Heart right ventricle (tissue), 16 donors: Measurements from ENCODE around the gene SHISAL1. TPM values are rescaled to one million over a fixed set of nuclear protein-coding genes. Genes with fewer than 3 reads are reported as not detected.

Source experiments
- ATAC-seq, 8 donors: fragments of 200-7000 bp; cut with Tn5 transposase; one replicate each; pipeline ENCODE4 v1.9.1; 2020; ENCODE audit warnings: mild to moderate bottlenecking in 8 of 8, moderate library complexity in 8 of 8, moderate number of reproducible peaks in 1 of 8
- DNase-seq, 2 donors: peaks; one replicate each; pipeline ENCODE4 v3.0.0-alpha.2; 2020
- H3K27ac ChIP-seq, 10 donors: fragments of 200-600 bp; sonication (generic) in 2 of 10; one replicate each; pipeline versions ENCODE4 v1.5.0 to v1.8.0; 2020 to 2022; ENCODE audit warnings: mild to moderate bottlenecking in 3 of 10
- H3K27me3 ChIP-seq, 7 donors: fragments of 200-600 bp; one replicate each; pipeline ENCODE4 v1.8.0; 2021 to 2022; ENCODE audit warnings: mild to moderate bottlenecking in 2 of 7
- H3K36me3 ChIP-seq, 9 donors: fragments of 200-600 bp; sonication (generic) in 1 of 9; one replicate each; pipeline versions ENCODE4 v1.5.0 to v1.8.0; 2020 to 2022; ENCODE audit warnings: mild to moderate bottlenecking in 2 of 9
- H3K4me1 ChIP-seq, 9 donors: fragments of 200-600 bp; sonication (generic) in 1 of 9; one replicate each; pipeline versions ENCODE4 v1.5.0 to v1.8.0; 2020 to 2022; ENCODE audit warnings: mild to moderate bottlenecking in 4 of 9
- H3K4me3 ChIP-seq, 10 donors: fragments of 200-600 bp; sonication (generic) in 2 of 10; one replicate each; pipeline versions ENCODE4 v1.5.0 to v1.8.0; 2020 to 2022; ENCODE audit warnings: mild to moderate bottlenecking in 7 of 10, moderate library complexity in 2 of 10
- H3K9me3 ChIP-seq, 11 donors: fragments of 200-600 bp in 10 of 11; sonication (generic) in 2 of 11; one replicate each; pipeline versions ENCODE4 v1.5.0 to v1.8.0; 2013 to 2022; ENCODE audit warnings: mild to moderate bottlenecking in 2 of 11, control low read depth in 1 of 11, moderate library complexity in 1 of 11
- CTCF ChIP-seq, 9 donors: fragments of 200-600 bp; sonication (generic) in 2 of 9; IDR thresholded peaks; one replicate each; pipeline versions ENCODE4 v1.5.0 to v1.8.0; 2021 to 2022; ENCODE audit warnings: antibody characterized with exemption in 9 of 9, mild to moderate bottlenecking in 5 of 9, moderate library complexity in 1 of 9
- WGBS, 2 donors: extraction: QIAGEN DNeasy Blood & Tissue Kit; methylation state at CpG; one replicate each; pipeline ENCODE4 v1.1.7; 2013; ENCODE audit warnings: inconsistent platforms in 1 of 2; 5-methylcytosine and 5-hydroxymethylcytosine counted together
- intact Hi-C, 10 donors: fragments of 100-400 bp; cut with DNase I; formaldehyde crosslinking; loops; one replicate each; pipeline versions ENCODE4 v1.11.1 to v1.14.2; 2022
- polyA plus RNA-seq, 2 donors: library from polyadenylated mRNA; stranded (reverse); fragments of 200-250 nt; gene quantifications; one replicate each; pipeline ENCODE4 v1.2.3, GENCODE V29; 2013
- total RNA-seq, 10 donors: library from RNA; stranded (reverse); fragmentation: NEBNext Ultra II Directional in 3 of 10; extraction: Animal tissue kit (Norgen Biotek cat#: 25700) in 3 of 10; gene quantifications; one replicate each; pipeline versions ENCODE4 v1.2.1 to v1.2.4, GENCODE V29; 2021 to 2023
- donor health status: Arrhythmogenic right ventricular cardiomyopathy.
- donor health status: ischemic (EF 13 %, LVEDD 7.1; RV severe dilation, severe dysfunction).
- donor health status: healthy with polysubstance abuse.
- donor health status: DM: no; HTN: yes; CAD: no.
- donor health status: DM: no; HTN: no; CAD: no.
- donor health status: ischemic (EF 25% LVEDD 6.9; RV normal size, moderate dysfunction).
- donor health status: ischemic (EF 25% LVEDD 5.7; RV mildly dilated, moderate dysfunction).
- donor health status: healthy.
- donor health status: DM: yes; HTN: yes; CAD: no.
- donor health status: Ischemic cardiomyopathy.
- donor health status: ischemic (EF 35%, LVEDD 5.7; RV mildly dilated, moderate dysfunction).
- donor health status: nonischemic (EF 11% LVEDD 7.7; RV severe dilation, severe dysfunction).
- donor health status: DM: yes; HTN: yes; CAD: no.
- donor health status: PGD.
- donor health status: ischemic (EF 29% LVEDD 5.4; RV normal size, mild dysfunction).
- donor health status: nonischemic (EF 23%, LVEDD 6.1; RV moderate dilation, normal function).

Gene SHISAL1
- total and polyA plus RNA-seq, 12 donors, result 0.15 to 1.7 (median 0.63) TPM

GRCh38 chr22:44299124-44299523 lies 13.6 kb downstream of the SHISAL1 start:
- peak in 1 of 8 donors; percentile 23 for ATAC-seq
- no peaks in the 10 kb centered on the region for H3K36me3 ChIP-seq
- DNase-seq, result no peak
- intact Hi-C loops, result no loop called here
- TF ChIP-seq CTCF (IDR thresholded peaks at IDR 0.05), result no peak
- peaks cover 0 to 17% (median 0%) of the 10 kb centered on the region in 11 donors for H3K9me3 ChIP-seq
- 84 to 94% methylated on average over 13 of the region's 13 CpGs for WGBS, 2 donors
- H3K27me3 ChIP-seq, result peaks cover 0 to 5% (median 0%) of the 10 kb centered on the region in 7 donors
- no peaks in the 10 kb centered on the region for H3K4me1 ChIP-seq
- H3K27ac ChIP-seq, result no peak overlapping the region
- H3K4me3 ChIP-seq, result no peak overlapping the region

GRCh38 chr22:44298406-44299091 lies 14.2 kb downstream of the SHISAL1 start:
- Histone ChIP-seq H3K27ac (no peak overlapping the region), H3K9me3 (peaks cover 0 to 20% (median 0%) of the 10 kb centered on the region in 11 donors), H3K4me1 (no peaks in the 10 kb centered on the region), H3K36me3 (no peaks in the 10 kb centered on the region), H3K27me3 (peaks cover 0 to 5% (median 0%) of the 10 kb centered on the region in 7 donors), H3K4me3 (no peak overlapping the region)
- no peak for TF ChIP-seq CTCF (IDR thresholded peaks at IDR 0.05)
- WGBS, 2 donors, result 81 to 84% methylated on average over 25 of the region's 25 CpGs
- no peak for DNase-seq
- ATAC-seq, result peak in 1 of 8 donors; percentile 38
- intact Hi-C loops, result no loop called here

GRCh38 chr22:44297470-44298061 lies 15.2 kb downstream of the SHISAL1 start:
- no peaks in the 10 kb centered on the region for H3K36me3 ChIP-seq
- no peak for ATAC-seq
- H3K27ac ChIP-seq, result no peak overlapping the region
- peaks cover 0 to 20% (median 0%) of the 10 kb centered on the region in 11 donors for H3K9me3 ChIP-seq
- 78 to 84% methylated on average over 14 of the region's 14 CpGs for WGBS, 2 donors
- DNase-seq, result no peak
- intact Hi-C loops, result no loop called here
- H3K27me3 ChIP-seq, result peaks cover 0 to 5% (median 0%) of the 10 kb centered on the region in 7 donors
- no peak for TF ChIP-seq CTCF (IDR thresholded peaks at IDR 0.05)
- no peak overlapping the region for H3K4me3 ChIP-seq
- no peaks in the 10 kb centered on the region for H3K4me1 ChIP-seq

- no peak for DNase-seq
- TF ChIP-seq CTCF (IDR thresholded peaks at IDR 0.05), result no peak
- Histone ChIP-seq H3K27me3 (peaks cover 0 to 3% (median 0%) of the 10 kb centered on the region in 7 donors), H3K36me3 (no peaks in the 10 kb centered on the region), H3K9me3 (peaks cover 0 to 20% (median 0%) of the 10 kb centered on the region in 11 donors), H3K4me1 (peaks cover 0 to 6% (median 0%) of the 10 kb centered on the region in 9 donors), H3K4me3 (no peak overlapping the region), H3K27ac (no peak overlapping the region)
- no peak for ATAC-seq
- intact Hi-C loops, result no loop called here
- 73 to 74% methylated on average over 3 of the region's 3 CpGs for WGBS, 2 donors
These were observed 17.3 kb downstream of the SHISAL1 start for GRCh38 chr22:44295406-44295805.
